Skin of body (tissue), 3 donors: Measurements from ENCODE around the gene DOCK9. TPM values are rescaled to one million over a fixed set of nuclear protein-coding genes. Genes with fewer than 3 reads are reported as not detected.

ENCODE experiments used
- DNase-seq: peaks from one replicate; lab custom pipeline; 2025; lab: John Stamatoyannopoulos, UW
- small RNA-seq: library from RNA; depleted of rRNA; stranded (forward); fragments of <200 nt; gene quantifications from one replicate; pipeline ENCODE3, GENCODE V24; 2014; ENCODE audit warnings: low replicate concordance
- total RNA-seq: library from RNA; depleted of rRNA; stranded (reverse); fragments of >200 nt; gene quantifications from one replicate; pipeline ENCODE4 v1.2.3, GENCODE V29; 2014

Gene DOCK9
- total RNA-seq, 1 donor from 2014 or later = 89.1 TPM

DNA sequence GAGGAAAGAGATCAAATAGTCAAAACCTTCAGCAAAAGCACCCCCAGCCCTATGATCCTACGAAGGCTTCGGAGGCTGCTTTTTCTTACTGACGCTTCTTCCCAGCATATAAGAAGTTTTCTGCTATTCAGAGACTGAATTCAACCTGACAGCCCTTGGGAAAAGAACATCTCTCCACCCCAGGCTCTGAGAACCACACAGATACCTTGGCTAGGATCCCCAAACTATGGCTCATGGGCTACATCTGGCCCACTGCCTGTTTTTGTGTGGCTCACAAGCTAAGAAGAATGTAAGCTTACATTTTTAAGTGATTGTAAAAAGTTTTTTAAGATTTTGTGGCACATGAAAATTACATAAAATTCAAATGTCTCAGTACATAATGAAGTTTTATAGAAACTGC is 228.4 kb downstream of the DOCK9 start:
- no peak for DNase-seq

DNA sequence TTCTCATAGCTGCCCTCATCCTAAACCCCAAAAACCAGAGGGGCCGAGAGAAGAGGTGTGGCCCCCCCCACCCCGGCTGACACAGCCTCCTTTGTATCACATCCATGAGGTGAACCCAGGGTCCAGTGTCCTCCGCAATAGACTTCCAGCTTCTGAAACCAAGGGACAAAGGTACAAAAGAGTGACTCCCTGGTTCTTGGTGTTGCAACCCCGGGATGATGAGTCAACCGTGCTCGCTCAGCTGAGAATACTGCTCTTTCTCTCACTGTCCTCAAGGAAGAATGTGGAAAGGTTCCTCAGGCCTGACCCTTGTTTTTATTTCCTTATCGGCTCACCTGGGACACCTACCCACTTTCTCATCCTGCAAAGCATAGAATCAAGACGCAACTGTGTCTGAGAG is 230.9 kb downstream of the DOCK9 start:
- no peak for DNase-seq

Small RNA genes lying within 50 kb of the gene (small RNA-seq; reads per million reads assigned to genes)
- gene AL161420.1 = not detected
- not detected for gene RNU6-83P

Other genes with a start within 250 kb of the DOCK9 start
- 26.9 TPM for gene SLC15A1, start 225.4 kb downstream of the DOCK9 start, total RNA-seq
- 57.1 TPM for gene UBAC2, start 222.8 kb upstream of the DOCK9 start, total RNA-seq